ENCODE data around the gene TMX2. TPM values are rescaled to one million over a fixed set of nuclear protein-coding genes. Genes with fewer than 3 reads are reported as not detected.

The TMX2 gene
- polyA plus RNA-seq, 1 donor from 2014 or later = 130 TPM

- H3K27me3 ChIP-seq (ENCODE audit: insufficient read depth, low read depth, low read length) = no peaks in the 10 kb centered on the region
- H3F3A ChIP-seq (ENCODE audit: insufficient read depth, low read length, poor library complexity, severe bottlenecking) = no peaks in the 10 kb centered on the region
- no peaks in the 10 kb centered on the region for H3K9me2 ChIP-seq (ENCODE audit: insufficient read depth, low read length)
- no peaks in the 10 kb centered on the region for H4K20me1 ChIP-seq (ENCODE audit: insufficient read depth)
- H3K4me3 ChIP-seq (ENCODE audit: low read length) = no peak overlapping the region
- peaks cover 11% of the 10 kb centered on the region for H3K36me3 ChIP-seq (ENCODE audit: insufficient read depth, low read length)
- H3K79me2 ChIP-seq (replicated peaks; ENCODE audit: insufficient read depth, low read length) = peaks cover 11% of the 10 kb centered on the region
- no peaks in the 10 kb centered on the region for H3K9me3 ChIP-seq (ENCODE audit: low read length)
- H3K4me2 ChIP-seq (ENCODE audit: low read length) = no peak overlapping the region
- no peak for TF ChIP-seq EZH2 (IDR thresholded peaks at IDR 0.05; ENCODE audit: borderline replicate concordance, insufficient read depth, low read length, poor library complexity, severe bottlenecking)
- TF ChIP-seq SMC3 (conservative IDR thresholded peaks at IDR 0.05; ENCODE audit: poor library complexity) = no peak
- TF ChIP-seq EP300 (conservative IDR thresholded peaks at IDR 0.05; ENCODE audit: poor library complexity, severe bottlenecking) = no peak
- TF ChIP-seq REST (IDR thresholded peaks at IDR 0.05; ENCODE audit: borderline replicate concordance) = no peak
- no peak for TF ChIP-seq MXI1 (conservative IDR thresholded peaks at IDR 0.05; ENCODE audit: poor library complexity, severe bottlenecking)
- TF ChIP-seq CTCF (IDR thresholded peaks at IDR 0.05; ENCODE audit: poor library complexity, severe bottlenecking) = no peak
- TF ChIP-seq TAF1 (IDR thresholded peaks at IDR 0.05; ENCODE audit: low read depth) = no peak
- no peak for TF ChIP-seq POLR2AphosphoS5 (IDR thresholded peaks at IDR 0.05)
- TF ChIP-seq RAD21 (conservative IDR thresholded peaks at IDR 0.05) = no peak
- H3K9ac ChIP-seq (ENCODE audit: low read length) = no peak overlapping the region
- no peak overlapping the region for H3K27ac ChIP-seq (ENCODE audit: low read length)
- H2AFZ ChIP-seq (ENCODE audit: low read depth, low read length) = no peak overlapping the region
Observed at GRCh38 chr11:57679396-57679795, 33.0 kb upstream of the TMX2 start.

- no peak overlapping the region for H3K4me3 ChIP-seq (ENCODE audit: low read length)
- no peaks in the 10 kb centered on the region for H3F3A ChIP-seq (ENCODE audit: insufficient read depth, low read length, poor library complexity, severe bottlenecking)
- TF ChIP-seq SMC3 (conservative IDR thresholded peaks at IDR 0.05; ENCODE audit: poor library complexity) (no peak), REST (IDR thresholded peaks at IDR 0.05; ENCODE audit: borderline replicate concordance) (no peak), CTCF (IDR thresholded peaks at IDR 0.05; ENCODE audit: poor library complexity, severe bottlenecking) (no peak), EP300 (conservative IDR thresholded peaks at IDR 0.05; ENCODE audit: poor library complexity, severe bottlenecking) (no peak), TAF1 (IDR thresholded peaks at IDR 0.05; ENCODE audit: low read depth) (no peak)
- H2AFZ ChIP-seq (ENCODE audit: low read depth, low read length) = no peak overlapping the region
- no peaks in the 10 kb centered on the region for H3K27me3 ChIP-seq (ENCODE audit: insufficient read depth, low read depth, low read length)
- H3K4me2 ChIP-seq (ENCODE audit: low read length) = no peak overlapping the region
- H3K9me2 ChIP-seq (ENCODE audit: insufficient read depth, low read length) = no peaks in the 10 kb centered on the region
- no peak overlapping the region for H3K27ac ChIP-seq (ENCODE audit: low read length)
- no peaks in the 10 kb centered on the region for H3K9me3 ChIP-seq (ENCODE audit: low read length)
- peaks cover 11% of the 10 kb centered on the region for H3K79me2 ChIP-seq (replicated peaks; ENCODE audit: insufficient read depth, low read length)
- H4K20me1 ChIP-seq (ENCODE audit: insufficient read depth) = no peaks in the 10 kb centered on the region
- peaks cover 11% of the 10 kb centered on the region for H3K36me3 ChIP-seq (ENCODE audit: insufficient read depth, low read length)
- no peak overlapping the region for H3K9ac ChIP-seq (ENCODE audit: low read length)
Observed at GRCh38 chr11:57680552-57680874, 31.9 kb upstream of the TMX2 start.
